ENCODE results near the gene ADAM15. TPM values are rescaled to one million over a fixed set of nuclear protein-coding genes. Genes with fewer than 3 reads are reported as not detected.

The ADAM15 gene
- total and polyA plus RNA-seq, 2 experiments from 2014 or later = 19.5 to 25.2 TPM

- Histone ChIP-seq H3K4me3 (peak overlapping the region; percentile 75), H3K9me3 (ENCODE audit: low read depth) (no peaks in the 10 kb centered on the region), H3K27me3 (no peaks in the 10 kb centered on the region), H3K4me1 (ENCODE audit: low read depth) (peaks cover 10% of the 10 kb centered on the region), H3K36me3 (no peaks in the 10 kb centered on the region), H3K27ac (peak overlapping the region; percentile 79)
- peak; percentile 34 to 55 for DNase-seq (ENCODE audit: low read depth in 1 of 2, low spot score in 1 of 2)
- no peak for TF ChIP-seq CTCF (IDR thresholded peaks at IDR 0.05; ENCODE audit: low read depth, low read length)
Measured at GRCh38 chr1:155003227-155003765, 47.8 kb upstream of the ADAM15 start.

- Histone ChIP-seq H3K27ac (peak overlapping the region; percentile 79), H3K4me1 (ENCODE audit: low read depth) (peaks cover 7% of the 10 kb centered on the region)
Measured at GRCh38 chr1:155003766-155004351, 47.3 kb upstream of the ADAM15 start.

GRCh38 chr1:155004352-155005075, 46.6 kb upstream of the ADAM15 start:
- Histone ChIP-seq H3K9me3 (ENCODE audit: low read depth) (no peaks in the 10 kb centered on the region), H3K4me3 (peak overlapping the region; percentile 75)
- TF ChIP-seq CTCF (IDR thresholded peaks at IDR 0.05; ENCODE audit: low read depth, low read length) = no peak

More at GRCh38 chr1:155003766-155004351, 47.3 kb upstream of the ADAM15 start:
- H3K9me3 ChIP-seq (ENCODE audit: low read depth) = no peaks in the 10 kb centered on the region
- no peaks in the 10 kb centered on the region for H3K27me3 ChIP-seq
- DNase-seq (ENCODE audit: low read depth in 1 of 2, low spot score in 1 of 2) = peak; percentile 47 to 60
- no peaks in the 10 kb centered on the region for H3K36me3 ChIP-seq
- no peak for TF ChIP-seq CTCF (IDR thresholded peaks at IDR 0.05; ENCODE audit: low read depth, low read length)
- H3K4me3 ChIP-seq = peak overlapping the region; percentile 75

DNA sequence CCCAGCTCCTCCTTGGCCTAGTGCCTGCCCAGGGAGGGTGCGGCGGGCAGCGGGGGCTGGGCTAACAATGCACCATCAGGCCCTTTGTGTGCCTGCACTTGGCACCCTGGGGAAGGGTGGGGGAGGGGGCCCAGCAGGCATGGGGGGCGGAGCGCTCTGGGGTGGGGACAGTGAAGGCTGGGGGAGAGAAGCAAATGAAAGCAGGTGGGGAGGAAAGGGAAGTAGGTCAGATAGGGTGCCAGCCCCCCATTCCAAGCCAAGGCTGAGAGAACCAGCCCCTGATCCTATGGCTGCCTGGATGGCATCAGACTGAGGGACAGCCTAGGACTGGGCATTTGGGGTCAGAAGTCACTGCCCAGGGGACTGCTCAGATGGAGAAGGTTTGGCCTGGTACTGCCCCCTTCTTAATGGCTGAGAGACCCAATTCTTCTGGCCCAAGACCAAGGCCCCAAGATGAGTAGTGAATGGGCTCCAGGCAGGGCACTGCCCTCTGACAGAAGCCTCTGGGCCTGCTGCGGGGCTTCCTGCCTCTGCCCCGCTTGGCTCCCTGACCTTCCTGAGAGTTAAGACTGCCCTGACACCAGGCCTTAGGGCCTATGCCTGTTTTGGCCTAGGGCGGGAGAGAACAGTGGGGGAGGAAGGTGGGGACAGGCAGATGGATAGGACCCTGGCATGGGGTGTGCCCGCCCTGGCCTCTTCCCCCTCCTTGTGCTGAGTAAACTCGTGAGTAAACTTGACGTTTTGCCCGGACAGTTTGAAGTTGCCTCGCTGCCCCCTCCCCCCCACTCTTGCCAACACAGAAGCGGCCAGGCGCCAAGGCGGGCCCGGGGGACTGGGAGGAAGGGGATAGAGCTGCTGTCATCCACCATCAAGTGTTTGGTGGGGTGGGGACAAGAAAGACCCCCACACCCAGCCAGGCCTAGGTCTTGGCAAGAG, 45.8 kb upstream of the ADAM15 start:
- H3K4me3 ChIP-seq = no peak overlapping the region
- no peak for TF ChIP-seq CTCF (IDR thresholded peaks at IDR 0.05; ENCODE audit: low read depth, low read length)
- no peaks in the 10 kb centered on the region for H3K27me3 ChIP-seq
- no peaks in the 10 kb centered on the region for H3K9me3 ChIP-seq (ENCODE audit: low read depth)
- DNase-seq (ENCODE audit: low read depth in 1 of 2, low spot score in 1 of 2) = no peak
- no peak overlapping the region for H3K27ac ChIP-seq
- no peaks in the 10 kb centered on the region for H3K4me1 ChIP-seq (ENCODE audit: low read depth)
- H3K36me3 ChIP-seq = no peaks in the 10 kb centered on the region

More at GRCh38 chr1:155004352-155005075, 46.6 kb upstream of the ADAM15 start:
- peaks cover under 1% of the 10 kb centered on the region for H3K4me1 ChIP-seq (ENCODE audit: low read depth)
- no peaks in the 10 kb centered on the region for H3K27me3 ChIP-seq
- peak overlapping the region; percentile 79 for H3K27ac ChIP-seq
- H3K36me3 ChIP-seq = no peaks in the 10 kb centered on the region
- DNase-seq (ENCODE audit: low read depth in 1 of 2, low spot score in 1 of 2) = no peak

GRCh38 chr1:155006601-155007101, 44.5 kb upstream of the ADAM15 start:
- no peak for TF ChIP-seq CTCF (IDR thresholded peaks at IDR 0.05; ENCODE audit: low read depth, low read length)
- Histone ChIP-seq H3K36me3 (no peaks in the 10 kb centered on the region), H3K4me3 (no peak overlapping the region), H3K4me1 (ENCODE audit: low read depth) (no peaks in the 10 kb centered on the region), H3K27ac (no peak overlapping the region), H3K9me3 (ENCODE audit: low read depth) (no peaks in the 10 kb centered on the region), H3K27me3 (no peaks in the 10 kb centered on the region)
- peak in 1 of 2 donors; percentile 41 for DNase-seq (ENCODE audit: low read depth in 1 of 2, low spot score in 1 of 2)

All from cardiac muscle cell (in vitro differentiated cells and primary cell).